Measurements from ENCODE around the gene FAM185A.
"Not testable (repeated sequence)": the region's sequence is repeated elsewhere in the genome, so short reads cannot be mapped to it uniquely, and the experiment has no call there.

The FAM185A gene

DNA sequence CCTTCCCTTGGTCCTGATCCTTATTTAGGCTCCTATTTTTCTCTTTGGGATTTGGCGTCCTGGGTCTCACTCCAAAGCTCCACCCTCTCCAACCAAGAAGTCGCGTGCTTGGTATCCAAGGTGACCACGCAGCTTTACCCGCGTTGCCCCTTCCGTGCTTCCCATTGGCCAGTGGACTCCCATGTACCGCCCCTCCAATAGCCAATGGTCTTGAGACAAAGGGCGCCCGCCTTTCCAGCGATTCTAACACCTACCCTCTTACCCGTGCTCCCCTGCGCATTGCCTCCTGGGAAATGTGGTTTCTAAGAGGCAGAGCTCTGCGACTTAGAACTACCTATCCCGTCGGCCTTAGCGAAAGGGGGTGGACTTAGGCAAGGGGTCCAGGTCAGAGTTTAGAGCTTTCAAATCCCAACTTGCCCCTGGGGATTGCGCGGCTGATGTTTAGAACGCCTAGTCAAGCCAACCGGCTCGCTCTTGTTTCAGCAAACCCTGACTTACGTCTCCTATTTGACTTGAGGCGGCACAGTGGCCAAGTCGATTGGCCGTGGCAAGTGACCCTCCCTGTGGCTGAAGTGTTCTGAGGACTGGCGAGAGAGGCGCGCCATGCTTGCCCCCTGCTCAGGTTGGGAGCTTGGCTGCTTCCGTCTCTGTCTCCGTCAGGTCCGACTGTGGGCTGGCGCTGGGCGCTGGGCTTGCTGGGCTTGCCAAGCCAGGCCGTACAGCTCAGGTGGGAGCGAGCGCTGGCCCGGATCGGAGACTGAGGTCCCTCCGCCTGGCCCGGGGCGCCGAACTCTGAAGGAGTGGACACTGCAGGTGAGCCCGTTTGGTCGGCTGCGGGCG, at the start of gene FAM185A:
FAM185A (plus strand) TSS at position 395 of the 840 bp plus-strand sequence; CDS start at position 604, 209 bp downstream.
- DNase-seq (ENCODE audit: low read depth in 2 of 3, low spot score in 2 of 3) = peak; percentile 69 to 87 (median 83)

GRCh38 chr7:102713011-102713690, 35.6 kb upstream of the FAM185A start:
- peak in 1 of 3 experiments; percentile 4 for DNase-seq (ENCODE audit: low read depth in 2 of 3, low spot score in 2 of 3)

DNA sequence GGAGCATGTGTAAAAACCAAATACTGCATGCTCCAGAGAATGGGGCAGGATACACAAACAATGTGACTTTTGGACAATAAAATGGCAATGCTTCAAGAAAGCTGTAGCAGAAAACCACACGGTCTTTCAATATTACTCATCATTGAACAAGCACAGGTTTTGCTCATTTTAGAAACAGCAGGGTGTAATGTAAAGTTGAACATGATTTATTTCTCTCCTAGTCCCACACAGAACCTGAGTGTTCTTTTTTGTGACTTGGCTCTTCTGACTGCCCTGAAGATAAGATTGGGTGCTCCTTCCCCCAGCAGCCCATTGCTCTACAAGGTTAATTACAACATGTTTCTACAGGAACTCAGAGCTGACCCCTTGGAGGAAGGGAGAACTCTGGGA, 35.1 kb upstream of the FAM185A start:
- DNase-seq (ENCODE audit: low read depth in 2 of 3, low spot score in 2 of 3) = not testable (repeated sequence)

DNA sequence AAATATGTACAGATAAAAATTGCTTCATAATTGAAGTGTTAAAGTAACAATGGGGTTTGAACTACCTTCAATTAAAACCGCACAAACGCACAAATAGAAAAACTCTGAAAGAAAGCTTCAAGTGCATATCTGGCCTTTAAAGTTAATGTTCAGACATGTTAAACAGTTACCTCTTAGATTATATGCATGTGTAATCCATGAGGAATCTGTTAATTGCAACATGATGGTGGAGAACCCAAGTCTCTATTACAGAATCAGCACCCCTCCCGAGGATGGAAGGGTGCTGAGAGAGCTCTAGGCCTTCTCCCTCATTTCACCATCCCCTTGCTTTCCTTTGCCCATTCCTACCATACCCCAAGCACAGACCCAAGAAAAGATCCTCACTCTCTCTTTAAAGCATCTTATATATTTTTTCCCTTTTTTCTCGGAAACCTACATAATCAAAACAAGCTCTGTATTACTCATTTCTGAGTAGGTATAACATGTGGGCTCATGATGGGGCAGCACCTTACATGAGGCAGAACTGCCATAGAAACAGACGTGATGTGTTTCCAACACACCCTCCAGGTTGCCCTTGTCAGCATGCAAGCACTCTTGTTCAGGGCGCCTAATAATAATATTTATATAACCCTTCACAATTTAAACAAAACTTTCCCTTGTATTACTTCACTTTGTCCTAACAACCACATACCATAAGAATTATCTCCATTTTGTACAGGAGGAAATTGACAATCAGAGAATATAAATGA, 33.9 kb upstream of the FAM185A start:
- not testable (repeated sequence) for DNase-seq (ENCODE audit: low read depth in 2 of 3, low spot score in 2 of 3)

DNA sequence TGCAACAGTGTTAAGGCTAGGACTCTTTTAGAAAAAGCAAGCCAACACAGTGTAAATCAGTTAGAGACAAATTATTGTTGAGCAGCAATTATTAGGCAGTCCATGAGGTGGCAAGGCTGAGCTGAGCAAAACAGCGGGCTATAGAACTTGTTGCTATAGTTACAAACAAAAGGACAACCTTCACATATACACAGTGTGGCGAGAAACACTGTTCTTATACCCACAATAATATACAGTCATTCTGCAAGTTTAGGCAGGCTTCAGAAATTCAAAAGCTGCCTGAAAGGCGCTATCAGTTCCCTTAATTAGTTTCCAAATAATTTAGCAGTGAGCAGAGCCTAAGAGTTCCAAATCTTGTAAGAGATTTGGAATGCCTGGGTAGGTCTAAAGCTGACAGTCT, 33.1 kb upstream of the FAM185A start:
- not testable (repeated sequence) for DNase-seq (ENCODE audit: low read depth in 2 of 3, low spot score in 2 of 3)

GRCh38 chr7:102718491-102718890, 30.3 kb upstream of the FAM185A start:
- DNase-seq (ENCODE audit: low read depth in 2 of 3, low spot score in 2 of 3) = not testable (repeated sequence)

- DNase-seq (ENCODE audit: low read depth in 2 of 3, low spot score in 2 of 3) = not testable (repeated sequence)
These were observed 22.6 kb upstream of the FAM185A start for GRCh38 chr7:102726170-102726569.

DNA sequence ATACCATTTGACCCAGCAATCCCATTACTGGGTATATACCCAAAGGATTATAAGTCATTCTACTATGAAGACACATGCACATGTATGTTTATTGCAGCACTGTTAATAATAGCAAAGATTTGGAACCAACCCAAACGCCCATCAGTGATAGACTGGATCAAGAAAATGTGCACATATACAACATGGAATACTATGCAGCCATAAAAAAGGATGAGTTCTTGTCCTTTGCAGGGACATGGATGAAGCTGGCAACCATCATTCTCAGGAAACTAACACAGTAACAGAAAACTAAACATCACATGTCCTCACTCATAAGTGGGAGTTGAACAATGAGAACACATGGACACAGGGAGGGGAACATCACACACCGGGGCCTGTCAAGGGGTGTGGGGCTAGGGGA, 19.1 kb upstream of the FAM185A start:
- not testable (repeated sequence) for DNase-seq (ENCODE audit: low read depth in 2 of 3, low spot score in 2 of 3)

DNA sequence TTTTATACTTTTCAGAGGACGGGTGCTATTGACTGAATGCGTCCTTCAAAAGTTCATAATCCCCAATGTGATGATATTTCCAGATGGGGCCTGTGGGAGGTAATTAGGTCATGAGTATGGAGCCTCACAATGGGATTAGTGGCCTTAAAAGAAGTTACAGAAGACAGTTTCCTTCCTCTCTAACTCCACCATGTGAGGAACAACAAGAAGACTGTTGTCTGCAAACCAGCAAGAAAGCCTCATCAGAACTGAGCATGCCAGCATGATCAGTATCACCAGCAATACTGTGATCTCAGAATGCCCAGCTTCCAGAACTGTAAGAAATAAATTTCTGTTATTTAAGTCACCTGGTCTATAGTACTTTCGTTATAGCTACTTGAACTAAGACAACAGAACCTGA, 18.4 kb upstream of the FAM185A start:
- DNase-seq (ENCODE audit: low read depth in 2 of 3, low spot score in 2 of 3) = not testable (repeated sequence)

DNA sequence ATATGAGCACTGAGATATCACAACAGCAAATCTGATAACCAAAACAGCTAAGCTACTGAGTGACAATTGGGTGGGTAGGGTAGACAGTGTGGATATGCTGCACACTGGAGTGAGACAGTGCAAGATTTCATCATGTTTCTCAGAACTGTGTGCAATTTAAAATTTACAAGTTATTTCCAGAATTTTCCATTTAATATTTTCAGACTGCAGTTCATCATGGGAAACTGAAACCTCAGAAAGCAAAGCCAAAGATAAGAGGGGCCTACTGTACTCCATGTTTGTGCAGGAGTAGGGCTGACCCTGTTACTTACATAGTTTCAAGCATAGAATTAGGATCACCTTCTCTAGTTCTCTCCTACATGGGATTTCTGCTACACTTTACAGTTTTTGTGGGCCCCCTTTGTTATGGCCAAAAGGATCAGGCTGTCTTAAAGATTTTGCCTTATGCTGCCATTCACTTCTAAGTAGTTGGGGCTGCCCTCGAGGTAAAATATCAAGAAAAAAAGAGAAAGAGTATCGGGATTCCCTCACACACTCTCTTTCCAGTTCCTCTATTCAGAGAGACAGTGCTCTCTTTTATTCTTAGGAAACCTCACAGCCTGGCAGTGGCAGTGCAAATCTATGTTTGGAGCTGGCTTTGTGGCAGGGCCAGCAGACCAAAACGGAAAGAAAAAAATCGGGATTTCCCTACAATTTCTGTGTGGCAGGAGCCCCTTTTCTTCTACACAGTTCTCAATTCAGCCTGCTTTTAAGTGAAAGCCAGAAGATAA, 6.6 kb upstream of the FAM185A start:
- not testable (repeated sequence) for DNase-seq (ENCODE audit: low read depth in 2 of 3, low spot score in 2 of 3)

DNA sequence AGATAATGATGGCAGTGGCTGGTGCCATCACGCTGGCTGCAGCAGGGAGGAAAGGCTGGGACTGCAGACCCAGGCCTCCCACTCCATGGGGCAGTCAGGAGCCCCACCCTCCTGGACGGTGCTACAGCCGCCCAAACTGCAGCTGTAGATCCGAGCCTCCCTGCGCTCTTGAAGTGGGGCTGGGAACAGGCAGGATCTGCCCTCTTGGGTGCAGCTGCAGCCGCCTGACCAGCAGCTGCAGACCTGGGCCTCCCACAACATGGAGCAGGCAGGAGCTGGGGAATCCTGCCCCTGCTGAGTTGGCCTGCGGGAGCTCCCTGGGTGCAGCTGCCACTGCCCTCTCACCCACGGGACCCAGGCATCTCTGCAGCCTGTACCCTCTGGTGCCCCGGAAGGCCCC, 4.9 kb upstream of the FAM185A start:
- DNase-seq (ENCODE audit: low read depth in 2 of 3, low spot score in 2 of 3) = not testable (repeated sequence)

- DNase-seq (ENCODE audit: low read depth in 2 of 3, low spot score in 2 of 3) = not testable (repeated sequence)
These were observed 3.1 kb upstream of the FAM185A start for GRCh38 chr7:102745494-102746288.

DNA sequence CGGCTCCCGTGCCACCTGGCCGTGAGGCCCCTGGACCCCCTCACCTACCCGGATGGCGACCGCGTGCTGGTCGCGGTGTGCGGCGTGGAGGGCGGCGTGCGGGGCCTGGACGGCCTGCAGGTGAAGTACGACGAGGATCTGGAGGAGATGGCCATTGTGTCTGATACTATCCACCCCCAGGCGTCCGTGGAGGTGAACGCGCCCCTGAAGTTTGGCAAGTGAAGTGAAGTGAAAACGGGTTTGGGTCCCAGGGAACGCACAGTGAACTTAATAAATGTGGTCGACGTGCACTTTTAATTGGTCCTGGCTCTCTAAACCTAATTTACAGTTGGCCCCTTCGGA, 617 bp downstream of the FAM185A start:
- not testable (repeated sequence) for DNase-seq (ENCODE audit: low read depth in 2 of 3, low spot score in 2 of 3)

GRCh38 chr7:102758227-102758626, 9.4 kb downstream of the FAM185A start:
- not testable (repeated sequence) for DNase-seq (ENCODE audit: low read depth in 2 of 3, low spot score in 2 of 3)

GRCh38 chr7:102759934-102760333, 11.1 kb downstream of the FAM185A start:
- not testable (repeated sequence) for DNase-seq (ENCODE audit: low read depth in 2 of 3, low spot score in 2 of 3)

GRCh38 chr7:102761234-102761633, 12.4 kb downstream of the FAM185A start:
- not testable (repeated sequence) for DNase-seq (ENCODE audit: low read depth in 2 of 3, low spot score in 2 of 3)

DNA sequence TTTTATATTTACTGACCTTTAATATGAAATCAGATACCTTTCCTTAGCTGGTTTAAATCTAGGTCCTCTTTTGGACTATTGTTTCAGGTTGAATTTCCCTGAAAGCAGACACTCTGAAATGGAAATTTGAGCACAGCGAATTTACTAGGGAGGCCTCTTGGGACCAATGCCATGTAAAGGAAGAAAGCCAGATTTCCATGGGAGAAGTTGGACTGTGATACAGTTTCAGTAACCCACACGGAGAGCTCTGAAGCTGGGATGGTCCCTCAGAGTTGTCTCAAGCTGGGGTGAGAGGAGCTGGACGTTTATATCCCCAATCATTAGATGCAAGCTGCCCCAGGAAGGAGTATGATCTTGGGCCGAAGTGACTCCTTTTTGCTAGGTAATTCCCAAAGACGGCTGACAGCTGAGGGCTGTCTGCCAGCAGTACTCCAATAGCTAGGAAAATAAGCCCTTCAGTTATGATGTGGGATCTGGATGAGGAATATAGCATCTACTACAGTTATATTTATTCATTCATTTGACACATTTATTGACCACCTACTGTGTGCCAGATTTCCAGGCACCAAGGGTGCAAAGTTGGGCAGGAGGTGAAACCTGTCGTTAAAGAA, 14.6 kb downstream of the FAM185A start:
- DNase-seq (ENCODE audit: low read depth in 2 of 3, low spot score in 2 of 3) = not testable (repeated sequence)

- not testable (repeated sequence) for DNase-seq (ENCODE audit: low read depth in 2 of 3, low spot score in 2 of 3)
These were observed 20.9 kb downstream of the FAM185A start for GRCh38 chr7:102769657-102770192.

DNA sequence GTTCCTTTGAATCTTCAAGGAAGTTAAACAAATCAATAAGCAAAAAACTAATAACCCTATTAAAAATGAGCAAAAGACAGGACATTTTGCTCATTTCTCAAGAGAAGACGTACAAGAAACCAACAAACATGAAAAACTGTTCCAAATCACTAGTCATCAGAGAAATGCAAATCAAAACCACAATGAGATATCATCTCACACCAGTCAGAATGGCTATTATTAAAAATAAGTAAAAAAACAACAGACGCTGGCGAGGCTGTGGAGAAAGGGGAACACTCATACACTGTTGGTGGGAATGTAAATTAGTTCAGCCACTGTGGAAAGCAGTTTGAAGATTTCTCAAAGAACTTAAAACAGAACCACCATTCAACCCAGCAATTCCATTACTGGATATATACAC, 21.7 kb downstream of the FAM185A start:
- DNase-seq (ENCODE audit: low read depth in 2 of 3, low spot score in 2 of 3) = not testable (repeated sequence)
